Amygdala (tissue), 56 donors: ENCODE measurements around the gene ITGAD.

ENCODE experiments used
- DNase-seq, 56 donors: peaks; one replicate each; lab custom pipeline; 2025; lab: John Stamatoyannopoulos, UW

Gene ITGAD

DNA sequence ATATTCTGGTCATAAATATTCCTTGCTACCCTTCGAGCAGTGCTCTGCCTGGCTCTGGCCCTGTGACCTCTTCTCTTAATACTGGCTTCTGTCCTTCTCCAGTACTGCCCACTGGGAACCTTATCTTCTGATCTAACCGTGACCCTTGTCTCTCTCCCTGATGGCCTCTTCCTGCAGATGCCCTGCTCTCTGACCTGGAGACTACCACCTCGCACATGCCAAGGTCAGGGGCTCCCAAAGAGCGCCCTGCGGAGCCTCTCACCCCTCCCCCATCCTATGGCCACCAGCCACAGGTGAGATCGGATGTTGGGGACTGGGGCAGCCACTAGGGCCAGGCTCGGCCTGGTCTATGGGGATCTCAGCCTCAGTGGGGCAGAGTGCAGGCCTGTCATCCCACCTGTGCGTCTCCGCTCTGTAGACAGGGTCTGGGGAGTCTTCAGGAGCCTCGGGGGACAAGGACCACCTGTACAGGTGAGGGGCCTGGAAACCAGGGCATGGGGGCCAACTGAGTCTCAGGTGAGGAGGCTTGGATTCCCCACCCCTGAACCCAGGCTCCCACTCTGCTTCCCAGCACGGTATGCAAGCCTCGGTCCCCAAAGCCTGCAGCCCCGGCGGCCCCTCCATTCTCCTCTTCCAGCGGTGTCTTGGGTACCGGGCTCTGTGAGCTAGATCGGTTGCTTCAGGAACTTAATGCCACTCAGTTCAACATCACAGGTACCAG, 80.3 kb downstream of the ITGAD start:
- no peak for DNase-seq

DNA sequence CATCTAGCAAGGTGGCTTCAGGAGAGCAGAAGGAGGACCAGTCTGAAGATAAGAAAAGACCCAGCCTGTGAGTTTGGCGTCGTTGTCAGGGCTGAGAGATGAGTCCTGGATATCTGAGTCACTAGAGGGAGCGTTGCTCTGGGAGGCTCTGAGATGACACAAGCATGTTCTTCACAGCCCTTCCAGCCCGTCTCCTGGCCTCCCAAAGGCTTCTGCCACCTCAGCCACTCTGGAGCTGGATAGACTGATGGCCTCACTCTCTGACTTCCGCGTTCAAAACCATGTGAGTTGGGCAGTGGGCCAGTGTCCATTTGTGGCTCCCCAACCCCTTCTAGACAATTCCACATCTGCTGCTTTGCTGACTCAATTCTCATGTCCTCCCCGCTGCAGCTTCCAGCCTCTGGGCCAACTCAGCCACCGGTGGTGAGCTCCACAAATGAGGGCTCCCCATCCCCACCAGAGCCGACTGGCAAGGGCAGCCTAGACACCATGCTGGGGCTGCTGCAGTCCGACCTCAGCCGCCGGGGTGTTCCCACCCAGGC, 81.1 kb downstream of the ITGAD start:
- peak in 1 of 56 donors; percentile 28 for DNase-seq

DNA sequence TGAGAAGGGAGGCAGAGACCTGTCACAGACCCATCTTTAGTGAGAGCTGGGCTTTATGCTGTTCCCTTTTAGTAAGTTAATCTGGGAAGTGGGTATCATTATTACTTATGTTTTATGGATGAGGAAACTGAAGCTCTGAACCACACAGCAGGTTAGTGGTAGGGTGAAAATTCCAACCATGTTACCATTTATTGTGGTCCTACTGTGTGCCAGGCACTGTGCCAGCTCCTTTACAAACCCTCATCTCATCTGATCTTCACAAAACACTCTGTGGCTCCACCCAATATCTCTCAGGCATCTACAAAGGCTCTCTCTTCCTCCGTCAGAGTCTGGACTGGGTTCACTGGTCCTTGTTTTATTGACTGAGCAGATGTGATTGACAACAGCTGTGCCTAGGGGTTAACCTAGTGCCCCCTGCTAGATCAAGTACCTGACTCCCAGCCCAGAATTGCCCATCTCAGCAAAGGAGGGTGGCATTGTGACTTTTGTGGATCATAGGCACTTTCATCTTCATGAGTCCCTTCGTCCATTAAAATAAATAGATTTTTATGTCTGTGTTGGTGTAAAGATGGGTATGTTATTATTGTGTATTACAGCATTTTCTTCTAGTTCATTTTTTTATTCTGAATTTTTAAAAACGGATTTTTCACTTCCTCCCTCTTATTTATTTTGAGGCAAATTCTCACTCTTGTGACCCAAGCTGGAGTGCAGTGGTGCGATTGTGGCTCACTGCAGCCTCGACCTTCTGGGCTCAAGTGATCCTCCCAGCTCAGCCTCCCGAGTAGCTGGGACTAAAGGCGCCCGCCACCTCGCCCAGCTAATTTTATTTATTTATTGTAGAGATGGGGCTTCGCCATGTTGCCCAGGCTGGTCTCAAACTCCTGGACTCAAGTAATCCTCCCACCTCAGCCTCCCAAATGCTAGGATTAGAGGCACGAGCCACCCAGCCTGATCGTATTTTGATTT, 81.9 kb downstream of the ITGAD start:
- no peak for DNase-seq

DNA sequence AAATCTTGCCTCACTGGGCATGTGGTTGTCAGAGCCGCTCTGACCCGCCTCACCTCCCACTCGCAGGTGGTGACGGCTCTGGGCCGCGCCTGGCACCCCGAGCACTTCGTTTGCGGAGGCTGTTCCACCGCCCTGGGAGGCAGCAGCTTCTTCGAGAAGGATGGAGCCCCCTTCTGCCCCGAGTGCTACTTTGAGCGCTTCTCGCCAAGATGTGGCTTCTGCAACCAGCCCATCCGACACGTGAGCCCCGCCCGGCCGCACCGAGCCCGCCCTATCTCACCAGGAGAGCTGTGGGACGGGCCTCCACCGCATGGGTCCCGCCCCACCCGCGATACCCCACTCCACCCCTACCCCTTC, 82.8 kb downstream of the ITGAD start:
- DNase-seq: no peak
